HG02678 (cell line): Measurements from ENCODE around the gene ABCC9.
"Not testable (repeated sequence)": the region's sequence is repeated elsewhere in the genome, so short reads cannot be mapped to it uniquely, and the experiment has no call there.

Experiments
- ATAC-seq: cut with Tn5 transposase; IDR thresholded peaks from one replicate; pipeline ENCODE4 v1.9.1; 2021; ENCODE audit warnings: mild to moderate bottlenecking, moderate library complexity; ENCODE audit not compliant: unreplicated experiment

The ABCC9 gene

DNA sequence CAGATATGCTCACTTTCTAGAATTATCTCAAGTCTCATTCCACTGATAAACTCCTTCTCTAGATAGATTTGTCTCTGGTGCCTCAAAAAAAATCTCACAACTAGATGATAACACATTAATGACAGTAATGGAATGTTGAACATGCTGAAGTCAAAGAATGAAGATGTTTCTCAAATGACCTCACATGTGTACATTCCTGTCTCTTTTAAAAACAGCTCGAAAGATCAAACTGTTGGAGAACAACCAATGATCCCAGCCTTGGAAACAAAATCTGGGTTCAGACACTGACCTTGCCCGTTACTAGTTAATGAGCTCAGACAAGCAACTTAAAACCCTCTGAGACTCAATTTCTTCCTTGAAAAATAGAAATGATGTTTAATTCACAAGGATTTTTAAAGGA lies 122.0 kb downstream of the ABCC9 start:
- ATAC-seq, result no peak

DNA sequence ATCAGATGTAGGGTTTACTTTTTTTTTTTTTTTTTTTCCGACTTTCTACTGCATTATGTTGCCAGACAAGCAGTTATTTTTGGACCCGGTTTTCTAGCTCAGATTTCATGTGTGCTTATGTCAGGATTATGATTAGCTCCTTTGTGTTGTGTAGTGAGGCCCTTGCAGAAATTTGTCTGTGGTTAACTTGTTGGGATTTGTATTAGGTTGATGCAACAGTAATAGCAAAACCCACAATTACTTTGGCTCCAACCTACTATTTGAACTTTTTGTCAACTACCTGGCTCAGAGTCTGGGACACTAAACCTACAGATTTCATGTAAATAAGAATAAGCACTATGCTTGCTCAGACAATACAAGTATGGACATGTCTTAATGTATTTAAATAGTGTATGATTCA lies 122.6 kb downstream of the ABCC9 start:
- ATAC-seq, result no peak

GRCh38 chr12:21815306-21816062 lies 125.7 kb downstream of the ABCC9 start:
- no peak for ATAC-seq

- no peak for ATAC-seq
These were observed 126.4 kb downstream of the ABCC9 start for GRCh38 chr12:21814814-21815213.

- no peak for ATAC-seq
These were observed 126.9 kb downstream of the ABCC9 start for GRCh38 chr12:21814327-21814726.

DNA sequence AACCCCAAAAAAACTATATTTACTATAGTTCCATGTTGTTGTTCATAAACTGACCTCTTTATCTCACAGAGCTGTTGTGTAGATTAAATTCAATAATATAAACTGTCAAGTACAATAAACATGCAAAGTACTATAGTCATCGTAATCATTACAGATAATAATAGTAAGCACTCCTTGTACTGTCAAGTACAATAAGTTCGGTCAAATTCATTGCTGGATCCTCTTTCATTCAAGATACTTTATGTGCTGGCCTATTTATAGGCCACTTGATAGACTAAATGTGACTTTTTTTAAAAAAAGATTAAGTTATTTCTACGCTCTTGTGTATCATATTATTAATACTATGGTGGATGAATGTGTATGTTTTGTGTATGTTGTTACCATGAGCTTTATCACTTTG lies 127.5 kb downstream of the ABCC9 start:
- no peak for ATAC-seq

DNA sequence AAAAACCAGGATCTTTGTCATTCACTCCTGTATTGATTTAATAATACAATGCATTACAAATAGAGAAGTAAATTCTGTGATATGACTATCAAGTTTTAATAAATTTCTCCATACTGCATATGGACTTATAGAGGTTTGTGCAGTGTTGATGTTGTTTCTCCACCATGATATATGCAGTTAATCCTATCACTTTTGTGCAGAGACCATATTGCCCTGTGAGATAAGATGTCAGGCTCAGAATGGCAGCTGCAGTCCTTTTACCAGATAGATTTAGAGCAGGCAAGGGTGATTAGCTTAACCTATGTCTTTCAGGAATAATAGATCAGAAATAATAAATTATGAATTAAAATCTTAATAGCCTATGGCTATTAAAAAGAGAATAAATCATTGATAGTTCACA lies 128.1 kb downstream of the ABCC9 start:
- ATAC-seq, result no peak

DNA sequence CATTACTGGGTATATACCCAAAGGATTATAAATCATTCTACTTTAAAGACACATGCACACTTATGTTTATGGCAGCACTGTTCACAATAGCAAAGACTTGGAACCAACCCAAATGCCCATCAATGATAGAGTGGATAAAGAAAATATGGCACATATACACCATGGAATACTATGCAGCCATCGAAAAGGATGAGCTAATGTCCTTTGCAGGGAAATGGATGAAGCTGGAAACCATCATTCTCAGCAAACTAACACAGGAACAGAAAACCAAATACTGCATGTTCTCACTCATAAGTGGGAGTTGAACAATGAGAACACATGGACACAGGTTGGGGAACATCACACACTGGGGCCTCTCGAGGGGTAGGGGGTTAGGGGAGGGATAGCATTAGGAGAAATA lies 128.9 kb downstream of the ABCC9 start:
- ATAC-seq, result not testable (repeated sequence)

GRCh38 chr12:21809100-21809499 lies 132.1 kb downstream of the ABCC9 start:
- ATAC-seq, result no peak

- ATAC-seq, result no peak
These were observed 135.0 kb downstream of the ABCC9 start for GRCh38 chr12:21806255-21806654.

- no peak for ATAC-seq
These were observed 139.5 kb downstream of the ABCC9 start for GRCh38 chr12:21801522-21802288.

- no peak for ATAC-seq
These were observed 141.2 kb downstream of the ABCC9 start for GRCh38 chr12:21800011-21800410.

DNA sequence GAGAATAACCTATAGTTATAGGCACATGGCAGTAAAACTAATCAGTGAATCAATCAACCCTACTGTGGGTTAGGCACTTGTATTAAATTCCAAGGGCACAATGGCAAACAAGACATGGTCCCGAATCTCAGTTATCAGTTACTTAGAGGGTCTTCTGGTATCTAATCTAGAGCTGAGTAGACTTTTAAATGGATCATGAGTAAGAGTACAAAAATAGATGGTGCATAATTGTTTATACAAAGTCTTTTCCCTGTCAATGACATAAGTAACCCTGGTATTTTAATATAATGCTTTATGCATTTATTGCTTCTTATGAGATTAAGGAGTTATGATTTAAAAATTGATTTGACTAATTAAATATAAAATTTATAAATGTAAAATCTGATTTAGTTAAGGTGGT lies 143.7 kb downstream of the ABCC9 start:
- no peak for ATAC-seq

DNA sequence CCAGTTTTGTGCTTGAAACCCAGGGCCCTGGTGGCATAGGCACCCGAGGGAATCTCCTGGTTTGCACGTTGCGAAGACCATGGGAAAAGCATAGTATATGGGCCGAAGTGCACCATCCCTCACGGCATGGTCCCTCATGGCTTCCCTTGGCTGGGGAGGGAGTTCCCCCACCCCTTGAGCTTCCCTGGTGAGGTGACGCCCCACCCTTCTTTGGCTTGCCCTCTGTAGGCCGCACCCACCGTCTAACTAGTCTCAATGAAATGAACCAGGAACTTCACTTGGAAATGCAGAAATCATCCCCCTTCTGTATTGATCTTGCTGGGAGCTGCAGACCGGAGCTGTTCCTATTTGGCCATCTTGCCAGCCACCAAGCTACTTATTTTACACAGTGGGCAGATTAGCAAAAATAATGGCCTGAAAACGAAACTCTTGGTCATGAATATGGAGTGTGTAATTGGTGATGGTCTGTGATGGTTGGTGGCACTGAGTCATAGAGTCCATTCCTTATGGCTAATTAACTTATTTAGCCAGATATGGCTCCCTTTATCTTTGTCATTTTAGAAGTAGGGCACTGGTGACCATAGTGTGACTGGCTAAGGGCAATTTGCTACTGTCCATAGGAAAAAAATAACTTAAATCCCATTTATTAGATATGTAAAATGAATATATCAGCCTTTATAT lies 145.4 kb downstream of the ABCC9 start:
- no peak for ATAC-seq

- not testable (repeated sequence) for ATAC-seq
These were observed 146.2 kb downstream of the ABCC9 start for GRCh38 chr12:21794807-21795595.

GRCh38 chr12:21789687-21790086 lies 151.5 kb downstream of the ABCC9 start:
- ATAC-seq, result not testable (repeated sequence)

GRCh38 chr12:21788089-21788983 lies 152.9 kb downstream of the ABCC9 start:
- ATAC-seq, result no peak

- ATAC-seq, result no peak
These were observed 155.1 kb downstream of the ABCC9 start for GRCh38 chr12:21786041-21786531.

- ATAC-seq, result not testable (repeated sequence)
These were observed 158.5 kb downstream of the ABCC9 start for GRCh38 chr12:21782723-21783122.

GRCh38 chr12:21780786-21781185 lies 160.4 kb downstream of the ABCC9 start:
- ATAC-seq, result no peak
